Measurements from ENCODE around the gene RAD50. TPM values are rescaled to one million over a fixed set of nuclear protein-coding genes. Genes with fewer than 3 reads are reported as not detected.
A peak's percentile ranks its signal among the peaks of the same experiment; 100 is the strongest.
"Not testable (repeated sequence)": the region's sequence is repeated elsewhere in the genome, so short reads cannot be mapped to it uniquely, and the experiment has no call there.

The RAD50 gene
- total RNA-seq (ENCODE audit: low replicate concordance): 34.6 and 48.2 TPM in 2 replicates

DNA sequence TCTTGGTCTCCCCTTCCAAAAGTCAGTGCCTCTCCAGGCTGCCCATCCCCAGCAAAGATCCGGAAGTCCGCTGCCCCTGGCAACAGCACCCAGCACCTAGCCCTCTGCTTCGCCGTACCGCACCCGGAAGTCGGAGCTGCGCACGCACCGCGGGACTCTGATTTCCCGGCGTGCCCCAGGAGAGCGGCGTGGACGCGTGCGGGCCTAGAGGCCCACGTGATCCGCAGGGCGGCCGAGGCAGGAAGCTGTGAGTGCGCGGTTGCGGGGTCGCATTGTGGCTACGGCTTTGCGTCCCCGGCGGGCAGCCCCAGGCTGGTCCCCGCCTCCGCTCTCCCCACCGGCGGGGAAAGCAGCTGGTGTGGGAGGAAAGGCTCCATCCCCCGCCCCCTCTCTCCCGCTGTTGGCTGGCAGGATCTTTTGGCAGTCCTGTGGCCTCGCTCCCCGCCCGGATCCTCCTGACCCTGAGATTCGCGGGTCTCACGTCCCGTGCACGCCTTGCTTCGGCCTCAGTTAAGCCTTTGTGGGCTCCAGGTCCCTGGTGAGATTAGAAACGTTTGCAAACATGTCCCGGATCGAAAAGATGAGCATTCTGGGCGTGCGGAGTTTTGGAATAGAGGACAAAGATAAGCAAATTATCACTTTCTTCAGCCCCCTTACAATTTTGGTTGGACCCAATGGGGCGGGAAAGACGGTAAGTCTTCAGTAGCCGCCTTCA, at the start of gene RAD50:
Gene RAD50, plus strand, starts transcription at position 215 of the 715 bp plus-strand sequence. Its CDS starts 348 bp downstream, at position 563.
- Mint-ChIP-seq H3K36me3 (no peaks in the 10 kb centered on the region), H3K27ac (peak within 1 kb of the TSS; percentile 94), H3K9me3 (peaks cover 7% of the 10 kb centered on the region), H3K27me3 (ENCODE audit: insufficient read depth, low read depth) (no peaks in the 10 kb centered on the region), H3K4me1 (peaks cover 20% of the 10 kb centered on the region), H3K4me3 (peak within 1 kb of the TSS; percentile 93)
- Histone ChIP-seq H3K36me3 (peaks cover 7% of the 10 kb centered on the region), H3K27me3 (no peaks in the 10 kb centered on the region), H3F3A (ENCODE audit: low read depth) (peaks cover 26% of the 10 kb centered on the region), H3K27ac (peak within 1 kb of the TSS; percentile 72), H3K9me3 (ENCODE audit: low read depth) (no peaks in the 10 kb centered on the region), H4K20me1 (ENCODE audit: low read depth) (no peaks in the 10 kb centered on the region), H3K4me1 (peaks cover 8% of the 10 kb centered on the region), H2AFZ (replicated peaks) (peak within 1 kb of the TSS; percentile 89), H3K4me2 (peak within 1 kb of the TSS; percentile 85), H3K4me3 (peak within 1 kb of the TSS; percentile 66), H3K9ac (peak within 1 kb of the TSS; percentile 28), H3K79me2 (ENCODE audit: low read depth) (peaks cover 39% of the 10 kb centered on the region)
- DNase-seq (ENCODE audit: low spot score): peak; percentile 89
- peak; percentile 42 for TF ChIP-seq EZH2 (IDR thresholded peaks at IDR 0.05)
- TF ChIP-seq EZH2phosphoT487 (IDR thresholded peaks at IDR 0.05): no peak
- TF ChIP-seq, protein P1, sequence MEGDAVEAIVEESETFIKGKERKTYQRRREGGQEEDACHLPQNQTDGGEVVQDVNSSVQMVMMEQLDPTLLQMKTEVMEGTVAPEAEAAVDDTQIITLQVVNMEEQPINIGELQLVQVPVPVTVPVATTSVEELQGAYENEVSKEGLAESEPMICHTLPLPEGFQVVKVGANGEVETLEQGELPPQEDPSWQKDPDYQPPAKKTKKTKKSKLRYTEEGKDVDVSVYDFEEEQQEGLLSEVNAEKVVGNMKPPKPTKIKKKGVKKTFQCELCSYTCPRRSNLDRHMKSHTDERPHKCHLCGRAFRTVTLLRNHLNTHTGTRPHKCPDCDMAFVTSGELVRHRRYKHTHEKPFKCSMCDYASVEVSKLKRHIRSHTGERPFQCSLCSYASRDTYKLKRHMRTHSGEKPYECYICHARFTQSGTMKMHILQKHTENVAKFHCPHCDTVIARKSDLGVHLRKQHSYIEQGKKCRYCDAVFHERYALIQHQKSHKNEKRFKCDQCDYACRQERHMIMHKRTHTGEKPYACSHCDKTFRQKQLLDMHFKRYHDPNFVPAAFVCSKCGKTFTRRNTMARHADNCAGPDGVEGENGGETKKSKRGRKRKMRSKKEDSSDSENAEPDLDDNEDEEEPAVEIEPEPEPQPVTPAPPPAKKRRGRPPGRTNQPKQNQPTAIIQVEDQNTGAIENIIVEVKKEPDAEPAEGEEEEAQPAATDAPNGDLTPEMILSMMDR (IDR thresholded peaks at IDR 0.05): no peak

GRCh38 chr5:132510076-132510475, 46.7 kb upstream of the RAD50 start:
- DNase-seq (ENCODE audit: low spot score): no peak
- no peak overlapping the region for H3K4me3 ChIP-seq
- no peak overlapping the region for H3K27ac Mint-ChIP-seq

DNA sequence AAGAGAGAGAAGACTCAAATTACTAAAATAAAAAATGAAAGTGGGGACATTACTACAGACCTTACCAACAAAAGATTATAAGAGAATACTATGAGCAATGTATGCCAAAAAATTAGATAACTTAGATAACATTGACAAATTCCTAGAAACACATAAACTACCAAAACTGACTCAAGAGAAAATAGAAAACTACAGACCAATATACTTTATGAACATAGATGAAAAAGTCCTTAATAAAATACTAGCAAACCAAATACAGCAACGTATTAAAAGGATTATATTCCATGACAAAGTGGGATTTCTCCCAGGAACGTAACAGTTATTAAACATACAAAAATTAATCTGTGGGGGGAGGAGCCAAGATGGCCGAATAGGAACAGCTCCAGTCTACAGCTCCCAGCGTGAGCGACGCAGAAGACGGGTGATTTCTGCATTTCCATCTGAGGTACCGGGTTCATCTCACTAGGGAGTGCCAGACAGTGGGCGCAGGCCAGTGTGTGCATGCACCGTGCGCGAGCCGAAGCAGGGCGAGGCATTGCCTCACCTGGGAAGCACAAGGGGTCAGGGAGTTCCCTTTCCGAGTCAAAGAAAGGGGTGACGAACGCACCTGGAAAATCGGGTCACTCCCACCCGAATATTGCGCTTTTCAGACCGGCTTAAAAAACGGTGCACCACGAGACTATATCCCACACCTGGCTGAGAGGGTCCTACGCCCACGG, 43.0 kb upstream of the RAD50 start:
- not testable (repeated sequence) for H3K9ac ChIP-seq; H3K4me3 ChIP-seq; H3K4me2 ChIP-seq; H3K4me3 Mint-ChIP-seq; H3K4me1 Mint-ChIP-seq; H3K36me3 ChIP-seq; H3K4me1 ChIP-seq; H2AFZ ChIP-seq (replicated peaks); DNase-seq (ENCODE audit: low spot score); H3K27me3 Mint-ChIP-seq (ENCODE audit: insufficient read depth, low read depth); H4K20me1 ChIP-seq (ENCODE audit: low read depth); H3F3A ChIP-seq (ENCODE audit: low read depth); H3K27ac ChIP-seq; H3K36me3 Mint-ChIP-seq; H3K27me3 ChIP-seq; H3K9me3 ChIP-seq (ENCODE audit: low read depth); H3K79me2 ChIP-seq (ENCODE audit: low read depth); H3K27ac Mint-ChIP-seq
- peaks cover 10% of the 10 kb centered on the region for H3K9me3 Mint-ChIP-seq

More at GRCh38 chr5:132510076-132510475, 46.7 kb upstream of the RAD50 start:
- H3K9me3 ChIP-seq (ENCODE audit: low read depth): no peaks in the 10 kb centered on the region
- no peaks in the 10 kb centered on the region for H4K20me1 ChIP-seq (ENCODE audit: low read depth)
- Mint-ChIP-seq H3K27me3 (ENCODE audit: insufficient read depth, low read depth) (peaks cover 6% of the 10 kb centered on the region), H3K4me1 (no peaks in the 10 kb centered on the region), H3K36me3 (no peaks in the 10 kb centered on the region), H3K9me3 (peaks cover 10% of the 10 kb centered on the region), H3K4me3 (no peak overlapping the region)
- TF ChIP-seq, protein P1 (IDR thresholded peaks at IDR 0.05): no peak
- TF ChIP-seq EZH2phosphoT487 (IDR thresholded peaks at IDR 0.05) (no peak), EZH2 (IDR thresholded peaks at IDR 0.05) (no peak)
- H3K79me2 ChIP-seq (ENCODE audit: low read depth): no peaks in the 10 kb centered on the region
- peaks cover 3% of the 10 kb centered on the region for H3K36me3 ChIP-seq
- H3K4me2 ChIP-seq: no peak overlapping the region
- H3K9ac ChIP-seq: no peak overlapping the region
- no peaks in the 10 kb centered on the region for H3K4me1 ChIP-seq
- no peaks in the 10 kb centered on the region for H3F3A ChIP-seq (ENCODE audit: low read depth)
- no peak overlapping the region for H3K27ac ChIP-seq
- H3K27me3 ChIP-seq: no peaks in the 10 kb centered on the region
- H2AFZ ChIP-seq (replicated peaks): no peak overlapping the region

DNA sequence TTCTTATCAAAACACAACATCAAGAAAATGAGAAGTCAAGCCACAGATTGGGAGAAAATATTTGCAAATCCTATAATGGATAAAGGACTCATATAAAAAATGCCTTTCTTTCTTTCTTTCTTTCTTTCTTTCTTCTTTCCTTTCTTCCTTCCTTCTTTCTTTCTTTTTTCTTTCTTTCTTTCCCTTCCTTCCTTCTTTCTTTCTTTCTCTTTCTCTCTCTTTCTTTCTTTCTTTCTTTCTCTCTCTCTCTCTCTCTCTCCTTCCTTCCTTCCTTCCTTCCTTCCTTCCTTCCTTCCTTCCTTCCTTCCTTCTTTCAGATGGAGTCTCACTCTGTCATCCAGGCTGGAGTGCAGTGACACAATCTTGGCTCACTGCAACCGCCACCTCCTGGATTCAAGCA, 34.7 kb upstream of the RAD50 start:
- H3K27ac ChIP-seq; H3K4me3 Mint-ChIP-seq; H3K36me3 ChIP-seq; H3K4me3 ChIP-seq; H3K79me2 ChIP-seq (ENCODE audit: low read depth); H3K27me3 Mint-ChIP-seq (ENCODE audit: insufficient read depth, low read depth); DNase-seq (ENCODE audit: low spot score); H3K9ac ChIP-seq; H3K27me3 ChIP-seq; H3K9me3 Mint-ChIP-seq; H3K4me1 Mint-ChIP-seq; H3K36me3 Mint-ChIP-seq; H2AFZ ChIP-seq (replicated peaks); H3K9me3 ChIP-seq (ENCODE audit: low read depth); H3K27ac Mint-ChIP-seq; H3F3A ChIP-seq (ENCODE audit: low read depth); H3K4me2 ChIP-seq; H4K20me1 ChIP-seq (ENCODE audit: low read depth); H3K4me1 ChIP-seq: not testable (repeated sequence)

GRCh38 chr5:132524877-132525276, 31.9 kb upstream of the RAD50 start:
- not testable (repeated sequence) for H3F3A ChIP-seq (ENCODE audit: low read depth); DNase-seq (ENCODE audit: low spot score); H3K36me3 Mint-ChIP-seq; H3K4me1 Mint-ChIP-seq; H3K4me3 ChIP-seq; H2AFZ ChIP-seq (replicated peaks); H3K36me3 ChIP-seq; H3K27ac Mint-ChIP-seq; H3K27me3 Mint-ChIP-seq (ENCODE audit: insufficient read depth, low read depth); H3K27me3 ChIP-seq; H3K9me3 Mint-ChIP-seq; H3K4me2 ChIP-seq; H3K4me3 Mint-ChIP-seq; H3K9ac ChIP-seq; H4K20me1 ChIP-seq (ENCODE audit: low read depth); H3K79me2 ChIP-seq (ENCODE audit: low read depth); H3K27ac ChIP-seq; H3K9me3 ChIP-seq (ENCODE audit: low read depth); H3K4me1 ChIP-seq
